GM18858 (cell line): ENCODE measurements around the gene SPTBN1.

Experiments used
- ATAC-seq: cut with Tn5 transposase; IDR thresholded peaks from one replicate; pipeline ENCODE4 v1.9.1; 2021; ENCODE audit not compliant: unreplicated experiment

Gene SPTBN1

GRCh38 chr2:54587171-54588016, 131.3 kb downstream of the SPTBN1 start:
- ATAC-seq: no peak

- ATAC-seq: no peak
Observed at GRCh38 chr2:54588244-54588899, 132.2 kb downstream of the SPTBN1 start.

GRCh38 chr2:54589038-54589339, 132.9 kb downstream of the SPTBN1 start:
- ATAC-seq: no peak

GRCh38 chr2:54589340-54590215, 133.5 kb downstream of the SPTBN1 start:
- peak; percentile 43 for ATAC-seq

GRCh38 chr2:54590216-54591120, 134.3 kb downstream of the SPTBN1 start:
- no peak for ATAC-seq

- no peak for ATAC-seq
Observed at GRCh38 chr2:54591551-54591950, 135.4 kb downstream of the SPTBN1 start.

GRCh38 chr2:54593249-54593648, 137.1 kb downstream of the SPTBN1 start:
- ATAC-seq: no peak

- no peak for ATAC-seq
Observed at GRCh38 chr2:54594048-54594447, 137.9 kb downstream of the SPTBN1 start.

GRCh38 chr2:54595161-54595803, 139.2 kb downstream of the SPTBN1 start:
- ATAC-seq: no peak

GRCh38 chr2:54595999-54596902, 140.1 kb downstream of the SPTBN1 start:
- no peak for ATAC-seq

GRCh38 chr2:54597153-54597848, 141.2 kb downstream of the SPTBN1 start:
- no peak for ATAC-seq

- no peak for ATAC-seq
Observed at GRCh38 chr2:54598347-54599325, 142.5 kb downstream of the SPTBN1 start.

- ATAC-seq: no peak
Observed at GRCh38 chr2:54599326-54599710, 143.2 kb downstream of the SPTBN1 start.

GRCh38 chr2:54599914-54600313, 143.8 kb downstream of the SPTBN1 start:
- no peak for ATAC-seq

GRCh38 chr2:54601339-54601738, 145.2 kb downstream of the SPTBN1 start:
- ATAC-seq: no peak

GRCh38 chr2:54602736-54603322, 146.7 kb downstream of the SPTBN1 start:
- ATAC-seq: no peak

- ATAC-seq: no peak
Observed at GRCh38 chr2:54603357-54603756, 147.2 kb downstream of the SPTBN1 start.
